Measurements from ENCODE around the gene RHBDD1.

RHBDD1 gene

GRCh38 chr2:226869371-226869770 lies 33.5 kb downstream of the RHBDD1 start:
- no peak overlapping the region for H3K27ac ChIP-seq
- TF ChIP-seq CTCF (conservative IDR thresholded peaks at IDR 0.05) (no peak), ZFX (IDR thresholded peaks at IDR 0.05) (no peak)

GRCh38 chr2:226873051-226873620 lies 37.3 kb downstream of the RHBDD1 start:
- TF ChIP-seq ZFX (IDR thresholded peaks at IDR 0.05) = no peak
- TF ChIP-seq CTCF (conservative IDR thresholded peaks at IDR 0.05) = no peak
- H3K27ac ChIP-seq = no peak overlapping the region

- no peak overlapping the region for H3K27ac ChIP-seq
- no peak for TF ChIP-seq ZFX (IDR thresholded peaks at IDR 0.05)
- no peak for TF ChIP-seq CTCF (conservative IDR thresholded peaks at IDR 0.05)
Observed at GRCh38 chr2:226873826-226874225, 38.0 kb downstream of the RHBDD1 start.

GRCh38 chr2:226874749-226875148 lies 38.9 kb downstream of the RHBDD1 start:
- H3K27ac ChIP-seq = no peak overlapping the region
- no peak for TF ChIP-seq ZFX (IDR thresholded peaks at IDR 0.05)
- TF ChIP-seq CTCF (conservative IDR thresholded peaks at IDR 0.05) = no peak

- H3K27ac ChIP-seq = no peak overlapping the region
- TF ChIP-seq ZFX (IDR thresholded peaks at IDR 0.05) (no peak), CTCF (conservative IDR thresholded peaks at IDR 0.05) (no peak)
Observed at GRCh38 chr2:226875438-226876225, 39.8 kb downstream of the RHBDD1 start.

GRCh38 chr2:226877491-226877890 lies 41.6 kb downstream of the RHBDD1 start:
- TF ChIP-seq ZFX (IDR thresholded peaks at IDR 0.05) = no peak
- TF ChIP-seq CTCF (conservative IDR thresholded peaks at IDR 0.05) = no peak
- H3K27ac ChIP-seq = no peak overlapping the region

GRCh38 chr2:226881287-226881686 lies 45.4 kb downstream of the RHBDD1 start:
- TF ChIP-seq ZFX (IDR thresholded peaks at IDR 0.05) (no peak), CTCF (conservative IDR thresholded peaks at IDR 0.05) (no peak)

More at GRCh38 chr2:226881287-226881686, 45.4 kb downstream of the RHBDD1 start:
- no peak overlapping the region for H3K27ac ChIP-seq
